OCI-LY3 (cell line): ENCODE results near the gene ACCS.

Experiments
- EZH2phosphoT487 ChIP-seq: fragments of 200-600 bp; shearing (Covaris generic); IDR thresholded peaks from 2 replicates; pipeline ENCODE4 v1.6.1; 2018; ENCODE audit warnings: antibody characterized with exemption, mixed run types, low read depth
- TF ChIP-seq, protein P1 (sequence below): fragments of 200-600, 300-600 bp; sonication (generic); IDR thresholded peaks from 2 replicates; pipeline ENCODE4 v1.5.1; 2014; ENCODE audit warnings: antibody characterized with exemption, low read length, low read depth

DNA sequence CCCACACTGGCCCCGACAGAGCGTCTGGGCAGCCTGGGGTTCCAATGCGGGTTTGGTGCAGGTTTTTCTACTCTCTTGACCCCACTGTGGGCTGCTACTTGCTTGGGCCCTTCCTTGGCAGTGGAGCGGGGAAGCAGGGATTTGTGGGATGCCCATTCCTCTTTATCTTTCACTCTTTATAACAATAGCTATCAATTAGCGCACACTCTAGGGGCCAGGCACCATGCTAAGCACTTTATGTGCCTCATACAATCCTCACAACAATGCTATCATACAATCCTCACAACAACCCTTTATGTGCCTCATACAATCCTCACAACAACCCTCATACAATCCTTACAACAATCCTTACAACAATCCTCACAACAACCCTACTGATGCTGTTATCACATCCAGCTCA lies 12.7 kb downstream of the ACCS start:
- TF ChIP-seq, protein P1, sequence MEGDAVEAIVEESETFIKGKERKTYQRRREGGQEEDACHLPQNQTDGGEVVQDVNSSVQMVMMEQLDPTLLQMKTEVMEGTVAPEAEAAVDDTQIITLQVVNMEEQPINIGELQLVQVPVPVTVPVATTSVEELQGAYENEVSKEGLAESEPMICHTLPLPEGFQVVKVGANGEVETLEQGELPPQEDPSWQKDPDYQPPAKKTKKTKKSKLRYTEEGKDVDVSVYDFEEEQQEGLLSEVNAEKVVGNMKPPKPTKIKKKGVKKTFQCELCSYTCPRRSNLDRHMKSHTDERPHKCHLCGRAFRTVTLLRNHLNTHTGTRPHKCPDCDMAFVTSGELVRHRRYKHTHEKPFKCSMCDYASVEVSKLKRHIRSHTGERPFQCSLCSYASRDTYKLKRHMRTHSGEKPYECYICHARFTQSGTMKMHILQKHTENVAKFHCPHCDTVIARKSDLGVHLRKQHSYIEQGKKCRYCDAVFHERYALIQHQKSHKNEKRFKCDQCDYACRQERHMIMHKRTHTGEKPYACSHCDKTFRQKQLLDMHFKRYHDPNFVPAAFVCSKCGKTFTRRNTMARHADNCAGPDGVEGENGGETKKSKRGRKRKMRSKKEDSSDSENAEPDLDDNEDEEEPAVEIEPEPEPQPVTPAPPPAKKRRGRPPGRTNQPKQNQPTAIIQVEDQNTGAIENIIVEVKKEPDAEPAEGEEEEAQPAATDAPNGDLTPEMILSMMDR = no peak
- TF ChIP-seq EZH2phosphoT487 = no peak
